WTC11 (cell line): ENCODE results near the gene CAMK2B.

Source experiments
- CTCF ChIP-seq: fragments of 200-600 bp; IDR thresholded peaks from 2 replicates; pipeline ENCODE4 v1.8.0; 2022; ENCODE audit warnings: antibody characterized with exemption
- E2F1 ChIP-seq: sonication (generic); formaldehyde crosslinking; IDR thresholded peaks from 2 replicates; pipeline ENCODE4 v1.8.0; 2022; ENCODE audit warnings: mild to moderate bottlenecking, missing genetic modification reagents
- E2F5 ChIP-seq: sonication (generic); formaldehyde crosslinking; IDR thresholded peaks from 2 replicates; pipeline ENCODE4 v1.8.1; 2022; ENCODE audit warnings: mild to moderate bottlenecking, moderate library complexity, missing genetic modification reagents
- HMGXB4 ChIP-seq: sonication (generic); formaldehyde crosslinking; IDR thresholded peaks from 2 replicates; pipeline ENCODE4 v1.8.1; 2023; ENCODE audit warnings: mild to moderate bottlenecking, moderate library complexity, missing genetic modification reagents
- IRF1 ChIP-seq: sonication (generic); formaldehyde crosslinking; IDR thresholded peaks from 2 replicates; pipeline ENCODE4 v1.8.0; 2023; ENCODE audit warnings: missing genetic modification reagents
- JUN ChIP-seq: sonication (generic); formaldehyde crosslinking; IDR thresholded peaks from 2 replicates; pipeline ENCODE4 v1.8.0; 2023; ENCODE audit warnings: mild to moderate bottlenecking, missing genetic modification reagents
- MAX ChIP-seq: sonication (generic); formaldehyde crosslinking; IDR thresholded peaks from 2 replicates; pipeline ENCODE4 v1.8.0; 2022; ENCODE audit warnings: mild to moderate bottlenecking, missing genetic modification reagents
- NR3C1 ChIP-seq: sonication (generic); formaldehyde crosslinking; conservative IDR thresholded peaks from 2 replicates; pipeline ENCODE4 v1.8.1; 2023; ENCODE audit warnings: low read depth, mild to moderate bottlenecking, missing genetic modification reagents
- SP1 ChIP-seq: sonication (generic); formaldehyde crosslinking; conservative IDR thresholded peaks from 2 replicates; pipeline ENCODE4 v1.8.1; 2022; ENCODE audit warnings: missing genetic modification reagents
- STAT6 ChIP-seq: sonication (generic); formaldehyde crosslinking; conservative IDR thresholded peaks from 2 replicates; pipeline ENCODE4 v1.8.1; 2023; ENCODE audit warnings: mild to moderate bottlenecking, low read depth, missing genetic modification reagents, moderate library complexity
- TEAD4 ChIP-seq: sonication (generic); formaldehyde crosslinking; IDR thresholded peaks from 2 replicates; pipeline ENCODE4 v1.8.0; 2022; ENCODE audit warnings: mild to moderate bottlenecking, missing genetic modification reagents
- USF1 ChIP-seq: sonication (generic); formaldehyde crosslinking; IDR thresholded peaks from 2 replicates; pipeline ENCODE4 v1.8.0; 2022; ENCODE audit warnings: mild to moderate bottlenecking, missing genetic modification reagents
- ZNF232 ChIP-seq: sonication (generic); formaldehyde crosslinking; IDR thresholded peaks from 2 replicates; pipeline ENCODE4 v1.8.0; 2022; ENCODE audit warnings: mild to moderate bottlenecking, missing genetic modification reagents
- ZSCAN18 ChIP-seq: fragments of 250-450 bp; sonication (Bioruptor Pico); IDR thresholded peaks from 2 replicates; pipeline ENCODE4 v2.1.2; 2022; ENCODE audit warnings: mild to moderate bottlenecking, moderate library complexity

- TF ChIP-seq STAT6 (CRISPR knock-in tag) = no peak
- no peak for TF ChIP-seq CTCF
- no peak for TF ChIP-seq HMGXB4 (CRISPR knock-in tag)
- TF ChIP-seq MAX (CRISPR knock-in tag) = no peak
- no peak for TF ChIP-seq E2F1 (CRISPR knock-in tag)
- no peak for TF ChIP-seq USF1
- TF ChIP-seq ZNF232 (CRISPR knock-in tag) = no peak
- no peak for TF ChIP-seq IRF1 (CRISPR knock-in tag)
- TF ChIP-seq E2F5 (CRISPR knock-in tag) = no peak
- no peak for TF ChIP-seq TEAD4
- no peak for TF ChIP-seq NR3C1 (CRISPR knock-in tag)
- TF ChIP-seq SP1 (CRISPR knock-in tag) = no peak
- no peak for TF ChIP-seq JUN (CRISPR knock-in tag)
- TF ChIP-seq ZSCAN18 = no peak
Measured at GRCh38 chr7:44353668-44354067, 28.3 kb upstream of the CAMK2B start.
